ENCODE measurements around the gene SFTA2. TPM values are rescaled to one million over a fixed set of nuclear protein-coding genes. Genes with fewer than 3 reads are reported as not detected.
A peak's percentile ranks its signal among the peaks of the same experiment; 100 is the strongest.

The SFTA2 gene
- total and polyA plus RNA-seq, 9 of the 15 experiments (the other 6 are each of a cell fraction or from before 2014, with no cell fraction given), result not detected

DNA sequence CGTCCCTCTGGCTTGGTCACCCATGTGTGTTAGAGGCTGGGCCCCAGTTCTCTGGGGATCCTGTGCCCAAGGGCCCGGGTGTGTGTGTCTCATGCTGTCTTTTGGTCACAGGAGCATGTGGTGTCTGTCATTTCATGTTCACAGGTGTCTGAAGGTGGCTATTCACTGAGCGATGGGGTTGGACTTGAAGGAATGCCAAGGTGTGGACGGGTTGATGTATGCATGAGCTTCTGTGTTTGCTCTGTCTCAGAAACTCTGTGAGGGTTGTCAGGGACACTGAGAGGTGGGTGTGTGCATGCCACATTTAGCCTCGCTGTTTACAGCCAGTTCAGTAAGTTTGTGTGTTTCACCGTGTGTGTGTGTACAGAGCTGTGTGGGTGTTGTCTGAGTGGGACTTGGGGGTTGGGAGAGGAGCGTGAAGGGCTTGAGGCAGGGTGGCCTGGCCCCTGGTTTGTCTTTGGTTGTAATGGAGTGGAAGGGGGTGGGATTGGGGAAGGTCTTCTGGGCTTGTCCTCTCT, 46.4 kb downstream of the SFTA2 start (continued):
- TF ChIP-seq ARID2 (IDR thresholded peaks at IDR 0.05), result peak; percentile 35; the same call in 1 of the 2 replicates
- TF ChIP-seq ZNF143 (CRISPR knock-in tag; IDR thresholded peaks at IDR 0.05), result 0 out of 2 replicates have a peak, but pooled peaks have one; percentile 39
- peak in 1 of 2 experiments; percentile 27; a peak in 2 of 4 replicates for TF ChIP-seq FOXA3 (CRISPR knock-in tag; conservative IDR thresholded peaks at IDR 0.05 in 1 of 2, IDR thresholded peaks at IDR 0.05 in 1 of 2)
- TF ChIP-seq EGR1 (conservative IDR thresholded peaks at IDR 0.05), result peak; percentile 70
- no peak for TF ChIP-seq MXI1 (IDR thresholded peaks at IDR 0.05; ENCODE audit: low read depth, low read length)
- peak; percentile 21 for TF ChIP-seq KDM5B (IDR thresholded peaks at IDR 0.05; ENCODE audit: insufficient replicate concordance, low read depth, low read length)
- TF ChIP-seq HIVEP1 (CRISPR knock-in tag; IDR thresholded peaks at IDR 0.05), result no peak
- TF ChIP-seq SLC30A9 (CRISPR knock-in tag; IDR thresholded peaks at IDR 0.05), result 0 out of 2 replicates have a peak, but pooled peaks have one; percentile 30
- no peak for TF ChIP-seq CEBPB (tag; IDR thresholded peaks at IDR 0.05)
- TF ChIP-seq ZFX (CRISPR knock-in tag; IDR thresholded peaks at IDR 0.05), result peak; percentile 18; the same call in 1 of the 2 replicates
- no peak for TF ChIP-seq HMGN3 (IDR thresholded peaks at IDR 0.05; ENCODE audit: borderline replicate concordance, extremely low read depth, insufficient read length, low read depth, low read length)
- TF ChIP-seq, protein P1, sequence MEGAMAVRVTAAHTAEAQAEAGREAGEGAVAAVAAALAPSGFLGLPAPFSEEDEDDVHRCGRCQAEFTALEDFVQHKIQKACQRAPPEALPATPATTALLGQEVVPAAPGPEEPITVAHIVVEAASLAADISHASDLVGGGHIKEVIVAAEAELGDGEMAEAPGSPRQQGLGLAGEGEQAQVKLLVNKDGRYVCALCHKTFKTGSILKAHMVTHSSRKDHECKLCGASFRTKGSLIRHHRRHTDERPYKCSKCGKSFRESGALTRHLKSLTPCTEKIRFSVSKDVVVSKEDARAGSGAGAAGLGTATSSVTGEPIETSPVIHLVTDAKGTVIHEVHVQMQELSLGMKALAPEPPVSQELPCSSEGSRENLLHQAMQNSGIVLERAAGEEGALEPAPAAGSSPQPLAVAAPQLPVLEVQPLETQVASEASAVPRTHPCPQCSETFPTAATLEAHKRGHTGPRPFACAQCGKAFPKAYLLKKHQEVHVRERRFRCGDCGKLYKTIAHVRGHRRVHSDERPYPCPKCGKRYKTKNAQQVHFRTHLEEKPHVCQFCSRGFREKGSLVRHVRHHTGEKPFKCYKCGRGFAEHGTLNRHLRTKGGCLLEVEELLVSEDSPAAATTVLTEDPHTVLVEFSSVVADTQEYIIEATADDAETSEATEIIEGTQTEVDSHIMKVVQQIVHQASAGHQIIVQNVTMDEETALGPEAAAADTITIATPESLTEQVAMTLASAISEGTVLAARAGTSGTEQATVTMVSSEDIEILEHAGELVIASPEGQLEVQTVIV (CRISPR knock-in tag; IDR thresholded peaks at IDR 0.05; ENCODE audit: borderline replicate concordance), result no peak
- TF ChIP-seq NCOA4 (IDR thresholded peaks at IDR 0.05; ENCODE audit: partially characterized antibody), result peak; percentile 23
- TF ChIP-seq KAT7 (CRISPR knock-in tag; IDR thresholded peaks at IDR 0.05; ENCODE audit: borderline replicate concordance), result peak; percentile 71; the same call in 1 of the 2 replicates
- TF ChIP-seq, protein P2, sequence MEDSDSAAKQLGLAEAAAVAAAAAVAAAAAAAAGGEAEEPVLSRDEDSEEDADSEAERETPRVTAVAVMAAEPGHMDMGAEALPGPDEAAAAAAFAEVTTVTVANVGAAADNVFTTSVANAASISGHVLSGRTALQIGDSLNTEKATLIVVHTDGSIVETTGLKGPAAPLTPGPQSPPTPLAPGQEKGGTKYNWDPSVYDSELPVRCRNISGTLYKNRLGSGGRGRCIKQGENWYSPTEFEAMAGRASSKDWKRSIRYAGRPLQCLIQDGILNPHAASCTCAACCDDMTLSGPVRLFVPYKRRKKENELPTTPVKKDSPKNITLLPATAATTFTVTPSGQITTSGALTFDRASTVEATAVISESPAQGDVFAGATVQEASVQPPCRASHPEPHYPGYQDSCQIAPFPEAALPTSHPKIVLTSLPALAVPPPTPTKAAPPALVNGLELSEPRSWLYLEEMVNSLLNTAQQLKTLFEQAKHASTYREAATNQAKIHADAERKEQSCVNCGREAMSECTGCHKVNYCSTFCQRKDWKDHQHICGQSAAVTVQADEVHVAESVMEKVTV (CRISPR knock-in tag; IDR thresholded peaks at IDR 0.05), result no peak
- TF ChIP-seq, protein P3, sequence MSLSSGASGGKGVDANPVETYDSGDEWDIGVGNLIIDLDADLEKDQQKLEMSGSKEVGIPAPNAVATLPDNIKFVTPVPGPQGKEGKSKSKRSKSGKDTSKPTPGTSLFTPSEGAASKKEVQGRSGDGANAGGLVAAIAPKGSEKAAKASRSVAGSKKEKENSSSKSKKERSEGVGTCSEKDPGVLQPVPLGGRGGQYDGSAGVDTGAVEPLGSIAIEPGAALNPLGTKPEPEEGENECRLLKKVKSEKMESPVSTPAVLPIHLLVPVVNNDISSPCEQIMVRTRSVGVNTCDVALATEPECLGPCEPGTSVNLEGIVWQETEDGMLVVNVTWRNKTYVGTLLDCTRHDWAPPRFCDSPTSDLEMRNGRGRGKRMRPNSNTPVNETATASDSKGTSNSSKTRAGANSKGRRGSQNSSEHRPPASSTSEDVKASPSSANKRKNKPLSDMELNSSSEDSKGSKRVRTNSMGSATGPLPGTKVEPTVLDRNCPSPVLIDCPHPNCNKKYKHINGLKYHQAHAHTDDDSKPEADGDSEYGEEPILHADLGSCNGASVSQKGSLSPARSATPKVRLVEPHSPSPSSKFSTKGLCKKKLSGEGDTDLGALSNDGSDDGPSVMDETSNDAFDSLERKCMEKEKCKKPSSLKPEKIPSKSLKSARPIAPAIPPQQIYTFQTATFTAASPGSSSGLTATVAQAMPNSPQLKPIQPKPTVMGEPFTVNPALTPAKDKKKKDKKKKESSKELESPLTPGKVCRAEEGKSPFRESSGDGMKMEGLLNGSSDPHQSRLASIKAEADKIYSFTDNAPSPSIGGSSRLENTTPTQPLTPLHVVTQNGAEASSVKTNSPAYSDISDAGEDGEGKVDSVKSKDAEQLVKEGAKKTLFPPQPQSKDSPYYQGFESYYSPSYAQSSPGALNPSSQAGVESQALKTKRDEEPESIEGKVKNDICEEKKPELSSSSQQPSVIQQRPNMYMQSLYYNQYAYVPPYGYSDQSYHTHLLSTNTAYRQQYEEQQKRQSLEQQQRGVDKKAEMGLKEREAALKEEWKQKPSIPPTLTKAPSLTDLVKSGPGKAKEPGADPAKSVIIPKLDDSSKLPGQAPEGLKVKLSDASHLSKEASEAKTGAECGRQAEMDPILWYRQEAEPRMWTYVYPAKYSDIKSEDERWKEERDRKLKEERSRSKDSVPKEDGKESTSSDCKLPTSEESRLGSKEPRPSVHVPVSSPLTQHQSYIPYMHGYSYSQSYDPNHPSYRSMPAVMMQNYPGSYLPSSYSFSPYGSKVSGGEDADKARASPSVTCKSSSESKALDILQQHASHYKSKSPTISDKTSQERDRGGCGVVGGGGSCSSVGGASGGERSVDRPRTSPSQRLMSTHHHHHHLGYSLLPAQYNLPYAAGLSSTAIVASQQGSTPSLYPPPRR (CRISPR knock-in tag; IDR thresholded peaks at IDR 0.05; ENCODE audit: borderline replicate concordance), result peak; percentile 60; the same call in 1 of the 2 replicates

Data from K562 (cell line).